ENCODE data around the gene BMP6.

BMP6 gene

DNA sequence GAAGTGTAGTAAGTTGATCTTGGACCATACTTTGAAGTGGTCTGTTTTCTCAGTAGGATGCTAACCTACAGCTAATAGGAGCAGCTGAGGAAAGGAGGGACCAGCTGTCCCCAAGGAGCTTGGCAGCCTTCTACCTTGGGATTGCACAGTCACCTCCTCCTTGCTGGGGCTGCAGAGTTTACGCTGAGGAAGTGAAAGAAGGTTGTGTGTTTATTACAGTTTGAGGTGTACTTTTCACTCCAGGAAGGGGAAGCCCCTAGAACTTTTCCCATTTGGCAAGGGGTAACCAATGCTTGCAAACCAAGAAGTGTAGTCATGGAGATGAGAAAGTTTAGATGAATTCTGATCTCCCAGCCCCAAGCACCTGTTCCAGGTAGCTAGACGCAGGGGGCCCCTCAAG is 58.8 kb downstream of the BMP6 start:
- TF ChIP-seq, protein P1, sequence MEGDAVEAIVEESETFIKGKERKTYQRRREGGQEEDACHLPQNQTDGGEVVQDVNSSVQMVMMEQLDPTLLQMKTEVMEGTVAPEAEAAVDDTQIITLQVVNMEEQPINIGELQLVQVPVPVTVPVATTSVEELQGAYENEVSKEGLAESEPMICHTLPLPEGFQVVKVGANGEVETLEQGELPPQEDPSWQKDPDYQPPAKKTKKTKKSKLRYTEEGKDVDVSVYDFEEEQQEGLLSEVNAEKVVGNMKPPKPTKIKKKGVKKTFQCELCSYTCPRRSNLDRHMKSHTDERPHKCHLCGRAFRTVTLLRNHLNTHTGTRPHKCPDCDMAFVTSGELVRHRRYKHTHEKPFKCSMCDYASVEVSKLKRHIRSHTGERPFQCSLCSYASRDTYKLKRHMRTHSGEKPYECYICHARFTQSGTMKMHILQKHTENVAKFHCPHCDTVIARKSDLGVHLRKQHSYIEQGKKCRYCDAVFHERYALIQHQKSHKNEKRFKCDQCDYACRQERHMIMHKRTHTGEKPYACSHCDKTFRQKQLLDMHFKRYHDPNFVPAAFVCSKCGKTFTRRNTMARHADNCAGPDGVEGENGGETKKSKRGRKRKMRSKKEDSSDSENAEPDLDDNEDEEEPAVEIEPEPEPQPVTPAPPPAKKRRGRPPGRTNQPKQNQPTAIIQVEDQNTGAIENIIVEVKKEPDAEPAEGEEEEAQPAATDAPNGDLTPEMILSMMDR (IDR thresholded peaks at IDR 0.05) = no peak

DNA sequence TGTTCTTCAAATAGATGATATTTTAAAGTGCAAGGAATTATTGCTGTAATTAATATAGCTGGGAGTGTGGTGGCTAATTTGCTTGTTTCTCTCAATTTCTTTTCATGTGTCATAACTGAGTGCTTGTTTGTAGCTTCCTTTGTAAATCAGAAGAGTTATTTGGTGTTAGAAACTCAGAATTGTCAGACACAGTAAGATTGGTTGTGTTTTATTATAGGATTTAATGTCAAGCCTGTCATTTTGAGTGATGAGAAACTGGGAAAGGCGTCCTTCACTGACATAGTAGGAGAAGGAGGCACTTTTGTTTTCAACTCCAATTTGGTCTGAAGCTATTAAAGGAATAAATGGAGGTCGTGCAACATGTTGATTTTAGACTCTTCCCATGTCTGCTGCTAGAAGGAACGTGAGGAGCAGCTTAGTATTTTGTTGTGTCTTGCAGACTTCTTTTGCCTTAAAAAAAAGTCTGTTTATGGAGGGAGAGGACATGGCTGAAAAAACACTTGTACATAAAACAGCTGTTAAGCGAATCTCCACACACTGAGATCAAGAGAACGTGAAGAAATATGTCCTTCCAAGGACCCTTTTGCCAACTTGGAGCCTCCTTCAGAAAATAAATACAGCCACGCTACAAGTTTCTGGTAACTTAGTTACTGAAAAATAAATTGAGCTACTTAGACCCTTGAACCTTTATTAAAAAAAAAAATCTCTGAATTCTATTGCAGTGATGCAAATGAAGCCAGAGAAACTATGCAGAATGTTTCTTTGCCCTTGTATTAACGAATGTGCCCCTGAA is 59.5 kb downstream of the BMP6 start:
- TF ChIP-seq, protein P1 (IDR thresholded peaks at IDR 0.05) = no peak

DNA sequence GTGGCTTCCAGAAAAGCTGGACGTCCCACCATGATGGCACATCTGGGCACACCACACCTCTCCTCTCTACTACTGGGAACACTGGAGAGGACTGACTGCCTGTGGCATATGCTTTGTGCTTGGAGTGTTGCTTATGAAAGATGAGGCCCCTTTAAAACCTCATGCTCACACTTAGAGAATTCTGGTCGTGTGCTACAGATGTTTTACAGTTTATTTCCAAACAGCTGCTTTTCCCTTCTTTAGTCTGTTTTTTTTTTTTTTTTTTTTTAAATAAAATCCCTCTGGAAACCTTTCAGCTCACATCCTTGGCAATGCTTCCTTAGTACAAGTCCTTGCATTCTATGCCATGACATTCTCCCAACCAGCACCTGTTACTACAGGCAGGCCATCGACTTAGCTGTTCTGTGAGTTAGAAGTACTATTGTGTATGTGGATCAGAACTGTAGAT is 60.3 kb downstream of the BMP6 start:
- TF ChIP-seq, protein P1 (IDR thresholded peaks at IDR 0.05) = no peak

DNA sequence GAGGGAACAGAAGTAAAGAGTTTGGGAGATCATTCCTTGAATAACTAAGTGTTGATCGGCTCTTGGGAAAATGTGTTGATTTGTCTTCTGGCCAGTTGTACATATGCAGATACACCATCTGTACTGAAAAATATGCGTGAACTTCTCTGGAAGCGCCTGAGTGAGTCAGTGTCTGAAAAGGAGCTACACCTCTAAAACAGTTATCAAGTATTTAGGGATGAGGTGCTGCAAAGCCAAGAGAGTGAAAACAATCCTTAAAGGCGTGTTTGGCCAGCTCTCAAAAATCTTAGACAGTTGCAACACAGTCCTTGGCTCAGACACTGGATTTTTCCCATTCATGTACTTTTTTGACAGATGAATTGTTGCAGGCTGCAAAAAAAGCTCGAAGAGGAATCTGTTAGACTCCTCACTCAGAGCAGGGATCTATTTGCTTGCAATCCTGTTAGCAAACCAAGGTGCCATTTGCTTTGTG is 61.3 kb downstream of the BMP6 start:
- TF ChIP-seq, protein P1 (IDR thresholded peaks at IDR 0.05) = no peak

DNA sequence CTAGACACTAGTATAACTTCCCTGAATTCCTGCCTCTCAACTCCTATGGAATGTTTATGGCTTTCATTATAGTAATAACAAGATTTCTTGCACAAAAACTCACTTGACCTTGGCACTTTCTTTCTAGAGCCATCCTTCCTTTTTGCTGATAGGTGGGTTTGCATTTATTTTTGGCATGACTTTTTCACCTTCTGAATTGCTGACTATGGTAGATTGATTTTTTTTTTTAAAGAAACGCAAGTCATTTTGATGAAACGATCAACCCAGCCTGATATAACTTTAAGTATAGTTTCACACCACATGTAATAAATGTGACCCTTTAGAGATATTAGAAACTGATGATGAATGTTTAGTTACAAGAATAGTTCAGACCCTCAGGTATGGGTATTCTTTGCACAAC is 61.8 kb downstream of the BMP6 start:
- TF ChIP-seq, protein P1 (IDR thresholded peaks at IDR 0.05) = no peak

DNA sequence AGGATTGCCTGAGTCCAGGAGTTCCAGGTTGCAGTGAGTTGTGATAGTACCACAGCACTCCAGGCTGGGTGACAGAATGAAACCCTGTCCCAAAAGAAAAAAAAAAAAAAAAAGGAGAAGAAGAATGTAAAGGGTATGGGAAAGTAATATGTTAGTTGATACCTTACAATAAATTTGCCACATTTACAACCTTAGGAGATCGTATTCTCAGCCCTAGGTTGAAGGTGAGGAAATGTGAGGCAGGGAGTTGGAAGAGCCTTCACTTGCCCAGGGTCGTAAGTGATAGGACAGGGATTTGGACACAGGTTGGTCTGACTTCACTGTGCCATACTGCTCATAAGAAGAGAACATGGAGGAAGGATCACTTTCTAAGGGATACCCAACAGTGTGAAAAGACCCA is 68.6 kb downstream of the BMP6 start:
- TF ChIP-seq, protein P1 (IDR thresholded peaks at IDR 0.05) = no peak

DNA sequence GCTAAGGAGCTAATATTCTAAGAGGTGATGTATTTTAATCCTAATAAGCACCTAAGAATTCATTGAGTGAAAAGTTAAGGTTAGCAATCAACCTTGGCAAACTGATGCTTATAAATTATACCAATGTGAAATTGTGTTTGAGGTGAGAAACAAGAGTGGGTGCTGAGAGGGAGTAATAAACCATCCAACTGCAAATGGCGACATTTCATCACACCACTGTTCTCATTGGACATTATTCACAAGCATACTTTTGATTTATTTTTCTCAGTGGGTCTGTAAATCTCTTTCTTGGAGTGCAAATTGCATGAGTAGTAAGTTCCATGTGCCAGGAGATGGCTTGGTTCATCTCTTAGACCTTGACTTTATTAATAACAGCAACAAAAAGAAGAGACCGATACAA is 71.5 kb downstream of the BMP6 start:
- TF ChIP-seq, protein P1 (IDR thresholded peaks at IDR 0.05) = no peak

All from LNCAP (cell line).